Eye (tissue), 1 donor: ENCODE measurements around the gene ZNF385B.
A peak's percentile ranks its signal among the peaks of the same experiment; 100 is the strongest.

Experiments used
- DNase-seq: peaks from one replicate; pipeline ENCODE4 v3.0.0-alpha.2; 2015

Gene ZNF385B

GRCh38 chr2:179432751-179433150 is 428.7 kb downstream of the ZNF385B start:
- no peak for DNase-seq

DNA sequence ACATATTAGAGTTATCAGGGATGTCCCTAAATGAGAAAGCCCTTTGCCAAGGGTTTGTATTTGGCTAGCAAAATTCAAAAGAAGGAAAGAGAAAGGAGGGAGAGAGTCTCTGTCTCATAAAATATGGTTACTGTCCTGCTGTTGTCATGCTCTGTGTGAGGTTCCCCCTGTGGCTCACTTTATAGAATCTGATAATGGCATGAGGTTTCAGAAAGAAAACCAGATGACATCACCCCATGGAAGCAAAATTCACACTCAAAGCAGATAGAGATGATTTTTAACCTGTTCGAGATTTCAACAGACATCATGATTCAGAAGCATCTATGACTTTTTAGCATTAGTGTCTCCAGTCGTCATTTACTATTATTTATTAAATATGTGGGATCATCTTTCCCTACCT is 431.8 kb downstream of the ZNF385B start:
- no peak for DNase-seq

DNA sequence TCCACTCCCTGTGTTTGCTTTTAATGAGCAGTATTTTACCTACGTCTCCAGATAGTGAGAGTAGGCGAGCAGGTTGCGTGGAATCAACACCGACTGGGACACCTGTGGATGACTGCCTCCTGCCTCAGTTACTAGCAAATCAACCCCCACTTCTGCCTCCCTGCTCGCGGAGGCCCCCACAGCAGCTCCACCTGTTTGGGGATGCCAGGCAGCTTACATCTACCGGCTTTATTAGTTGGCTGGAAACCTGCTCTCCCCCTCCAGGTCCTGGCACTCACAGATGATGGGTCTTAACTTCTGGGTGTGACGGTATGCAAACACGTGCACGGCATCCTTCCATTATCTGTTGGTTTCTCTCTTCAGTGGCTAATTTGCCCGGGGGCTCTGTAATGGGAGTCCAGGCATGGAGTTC is 432.3 kb downstream of the ZNF385B start:
- DNase-seq: peak; percentile 32

- peak; percentile 30 for DNase-seq
These were observed 432.8 kb downstream of the ZNF385B start for GRCh38 chr2:179428649-179429048.

DNA sequence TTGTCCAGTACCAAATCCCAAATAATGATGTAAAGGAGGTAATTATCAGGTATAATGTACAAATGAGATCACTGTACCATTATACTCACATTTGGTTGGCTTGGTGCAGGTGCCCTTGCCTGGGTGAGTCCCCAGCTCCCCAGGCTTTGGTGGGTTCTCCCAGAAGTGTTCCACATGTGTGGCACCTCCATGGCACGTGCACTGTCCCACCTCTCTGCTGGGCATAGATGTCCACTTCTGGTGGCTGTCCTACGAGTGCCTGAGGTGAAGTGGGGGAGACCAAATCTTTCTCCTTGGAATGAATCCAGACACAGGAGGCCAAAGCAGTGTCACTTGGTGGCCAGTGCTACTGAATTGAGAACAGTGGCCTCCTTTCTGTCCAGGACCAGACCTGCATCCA is 434.3 kb downstream of the ZNF385B start:
- no peak for DNase-seq

DNA sequence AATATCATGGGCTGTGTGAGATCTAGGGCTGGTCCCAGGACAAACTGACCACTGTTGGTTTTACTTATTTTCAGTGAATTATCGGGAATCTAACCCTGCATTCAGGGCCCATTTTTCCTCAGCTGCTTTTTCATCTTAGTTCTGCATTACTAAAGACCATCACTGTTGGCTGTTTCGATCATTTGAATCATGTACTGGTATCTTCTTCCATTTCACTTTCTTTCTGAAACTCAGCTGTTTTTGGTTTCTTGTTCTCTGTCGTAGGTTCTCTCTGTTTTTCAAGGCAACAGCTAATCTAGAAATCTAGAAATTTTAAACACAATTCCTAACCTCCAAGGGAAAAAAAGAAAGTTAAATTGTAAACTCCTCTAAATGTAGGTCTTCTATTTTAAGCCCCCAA is 436.8 kb downstream of the ZNF385B start:
- no peak for DNase-seq

- DNase-seq: peak; percentile 79
These were observed 439.3 kb downstream of the ZNF385B start for GRCh38 chr2:179422037-179422643.

DNA sequence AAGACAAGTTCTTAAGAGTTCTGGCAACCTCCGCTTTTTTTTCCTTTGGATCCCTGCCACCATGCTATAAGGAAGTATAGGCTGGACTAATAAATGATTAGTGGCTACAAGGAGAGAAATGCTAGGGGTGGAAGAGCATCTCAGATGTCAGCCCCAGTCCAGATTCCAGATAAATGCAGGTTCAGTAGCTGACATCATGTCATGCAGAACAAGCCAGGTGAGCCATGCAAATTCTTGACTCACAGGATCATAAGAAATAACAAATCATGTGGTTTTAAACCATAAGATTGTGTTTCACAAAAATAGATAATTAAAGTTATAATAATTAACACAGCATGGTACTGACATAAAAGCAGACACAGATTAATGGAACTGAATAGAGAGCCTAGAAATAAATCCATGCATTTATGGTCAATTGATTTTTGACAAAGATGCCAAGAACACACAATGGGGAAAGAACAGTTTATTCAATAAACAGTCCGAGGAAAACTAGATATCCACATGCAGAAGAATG is 443.9 kb downstream of the ZNF385B start:
- no peak for DNase-seq

DNA sequence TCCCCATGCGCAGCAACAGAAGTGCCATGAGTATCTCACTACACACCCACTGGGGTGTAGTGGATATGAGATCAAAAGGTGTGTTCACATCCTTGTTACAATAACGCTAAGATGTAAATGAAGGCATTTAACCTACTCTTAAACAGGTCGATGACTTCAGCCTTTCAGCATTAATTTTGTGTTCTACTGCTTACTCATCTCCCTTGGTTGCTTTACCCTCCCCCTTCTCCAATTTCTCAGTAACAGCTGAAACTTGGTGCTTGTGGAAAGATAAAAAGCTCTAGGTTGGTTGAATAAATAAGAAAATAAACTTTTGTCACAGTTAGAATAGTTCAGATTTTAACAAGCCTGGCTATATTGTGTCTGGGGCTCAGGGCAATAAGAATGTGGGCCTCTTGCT is 449.3 kb downstream of the ZNF385B start:
- no peak for DNase-seq

GRCh38 chr2:179410552-179411356 is 450.7 kb downstream of the ZNF385B start:
- peak; percentile 73 for DNase-seq

DNA sequence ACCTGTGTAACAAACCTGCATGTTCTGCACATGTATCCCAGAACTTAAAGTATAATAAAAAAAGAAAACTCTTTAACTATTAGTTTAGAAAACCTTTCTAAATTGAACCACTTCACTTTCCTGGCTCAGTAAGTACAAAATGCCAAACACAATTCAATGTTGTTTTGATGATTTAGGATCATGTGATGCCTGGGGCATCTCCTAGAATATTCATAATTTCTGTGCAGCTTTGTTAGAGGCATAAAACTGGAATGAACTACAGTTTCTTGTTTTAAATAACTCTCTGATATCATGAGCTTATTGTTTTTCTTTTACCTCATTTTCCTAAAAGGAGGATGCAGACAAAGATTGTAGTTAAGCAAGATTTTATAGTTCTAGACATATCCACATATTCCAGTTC is 457.8 kb downstream of the ZNF385B start:
- no peak for DNase-seq

- DNase-seq: no peak
These were observed 467.9 kb downstream of the ZNF385B start for GRCh38 chr2:179393481-179393880.
